HL-60/S4 treated with retinoic acid at 250 ng/mL for 4 days and 3 days (cell line): Measurements from ENCODE around the gene EGR4.

ENCODE experiments used
- in situ Hi-C: fragments of 300-500 bp; cut with MboI; formaldehyde crosslinking; loops from 2 replicates; pipeline ENCODE4 v1.7.0; 2022; ENCODE audit warnings: low sequenced_read_pairs

The EGR4 gene

DNA sequence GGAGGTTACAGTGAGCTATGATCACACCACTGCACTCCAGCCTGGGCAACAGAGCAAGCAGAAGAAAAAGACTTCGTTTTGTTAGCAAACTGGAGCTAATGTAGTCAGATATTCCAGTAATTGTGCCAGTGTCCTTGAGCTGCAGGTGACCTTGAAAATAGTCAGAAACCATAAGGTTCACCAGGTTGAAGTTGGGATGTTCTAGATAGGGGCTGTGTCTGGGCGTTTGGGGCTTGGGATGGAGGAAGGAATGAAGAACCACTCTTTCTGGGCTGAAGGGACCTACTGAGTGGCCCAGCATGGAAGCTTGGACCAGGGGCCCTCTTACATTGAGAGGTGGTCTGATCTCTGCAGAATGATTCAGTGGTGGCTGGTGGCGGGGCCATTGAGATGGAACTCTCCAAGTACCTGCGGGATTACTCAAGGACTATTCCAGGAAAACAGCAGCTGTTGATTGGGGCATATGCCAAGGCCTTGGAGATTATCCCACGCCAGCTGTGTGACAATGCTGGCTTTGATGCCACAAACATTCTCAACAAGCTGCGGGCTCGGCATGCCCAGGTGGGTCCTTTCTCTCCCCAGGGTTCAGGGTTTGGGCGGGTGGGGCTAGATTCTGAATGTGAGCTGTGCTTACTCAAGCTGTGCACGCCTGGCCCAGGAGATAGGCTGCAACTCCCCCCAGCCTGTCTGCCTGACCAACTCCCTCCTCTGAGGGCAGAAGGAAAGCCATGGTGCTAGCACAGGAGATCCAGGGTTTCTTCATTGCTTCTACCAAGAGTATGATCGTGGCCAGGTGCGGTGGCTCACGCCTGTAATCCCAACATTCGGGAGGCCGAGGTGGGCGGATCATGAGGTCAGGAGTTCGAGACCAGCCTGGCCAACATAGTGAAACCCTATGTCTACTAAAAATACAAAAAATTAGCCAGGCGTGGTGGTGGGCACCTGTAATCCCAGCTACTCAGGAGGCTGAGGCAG is 42.2 kb downstream of the EGR4 start:
- in situ Hi-C loops = no loop called here

DNA sequence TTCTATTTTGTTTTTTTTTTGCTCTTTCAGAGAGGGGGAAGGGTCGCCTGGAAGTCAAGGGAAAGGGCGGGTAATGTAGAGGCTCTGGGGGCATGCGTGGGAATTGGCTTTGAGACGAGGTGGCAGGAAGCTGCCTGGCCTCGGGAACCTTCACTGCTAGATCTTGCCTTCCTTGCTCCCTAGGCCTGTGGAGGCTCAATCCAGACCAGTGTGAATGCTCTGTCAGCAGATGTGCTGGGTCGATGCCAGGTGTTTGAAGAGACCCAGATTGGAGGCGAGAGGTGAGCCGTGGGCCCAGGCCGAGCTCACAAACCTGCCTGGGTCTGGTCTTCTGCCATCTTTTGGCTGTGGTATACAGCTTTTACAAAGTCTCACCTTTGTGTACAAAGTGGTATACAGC is 43.7 kb downstream of the EGR4 start:
- in situ Hi-C loops = no loop called here

DNA sequence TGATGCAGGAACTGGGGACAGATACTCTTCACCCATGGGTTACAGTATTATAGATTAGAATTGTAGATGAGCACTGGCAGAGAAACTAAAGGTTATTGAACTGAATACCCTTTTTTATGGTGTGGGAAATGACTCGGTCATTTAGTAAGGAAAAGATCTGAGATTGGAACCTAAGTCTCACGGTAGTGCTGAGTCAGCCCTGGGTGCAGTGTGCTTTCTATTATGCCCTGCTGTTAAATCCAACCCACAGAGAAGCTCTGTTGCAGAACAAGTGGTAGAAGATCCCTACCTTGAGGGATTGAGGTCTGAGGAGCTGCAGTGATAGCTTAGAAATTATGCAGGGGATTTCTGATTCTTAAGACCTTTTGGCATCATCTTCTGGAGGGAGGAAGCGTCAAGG is 46.5 kb downstream of the EGR4 start:
- in situ Hi-C loops = no loop called here

DNA sequence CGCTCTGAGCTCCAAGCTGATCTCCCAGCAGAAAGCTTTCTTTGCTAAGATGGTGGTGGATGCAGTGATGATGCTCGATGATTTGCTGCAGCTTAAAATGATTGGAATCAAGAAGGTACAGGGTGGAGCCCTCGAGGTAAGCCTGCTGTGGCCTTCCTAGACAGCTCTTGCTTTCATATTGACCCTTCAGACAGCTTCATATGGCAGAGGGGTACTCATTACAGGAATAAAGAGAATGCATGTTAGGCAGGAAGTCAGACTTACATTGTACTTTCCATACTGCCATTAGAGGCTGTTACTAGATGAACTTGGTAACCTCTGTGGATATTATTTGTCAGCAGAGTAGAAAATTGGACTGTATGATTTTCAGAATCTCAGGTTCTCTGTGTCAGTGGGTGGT is 48.8 kb downstream of the EGR4 start:
- in situ Hi-C loops = no loop called here

DNA sequence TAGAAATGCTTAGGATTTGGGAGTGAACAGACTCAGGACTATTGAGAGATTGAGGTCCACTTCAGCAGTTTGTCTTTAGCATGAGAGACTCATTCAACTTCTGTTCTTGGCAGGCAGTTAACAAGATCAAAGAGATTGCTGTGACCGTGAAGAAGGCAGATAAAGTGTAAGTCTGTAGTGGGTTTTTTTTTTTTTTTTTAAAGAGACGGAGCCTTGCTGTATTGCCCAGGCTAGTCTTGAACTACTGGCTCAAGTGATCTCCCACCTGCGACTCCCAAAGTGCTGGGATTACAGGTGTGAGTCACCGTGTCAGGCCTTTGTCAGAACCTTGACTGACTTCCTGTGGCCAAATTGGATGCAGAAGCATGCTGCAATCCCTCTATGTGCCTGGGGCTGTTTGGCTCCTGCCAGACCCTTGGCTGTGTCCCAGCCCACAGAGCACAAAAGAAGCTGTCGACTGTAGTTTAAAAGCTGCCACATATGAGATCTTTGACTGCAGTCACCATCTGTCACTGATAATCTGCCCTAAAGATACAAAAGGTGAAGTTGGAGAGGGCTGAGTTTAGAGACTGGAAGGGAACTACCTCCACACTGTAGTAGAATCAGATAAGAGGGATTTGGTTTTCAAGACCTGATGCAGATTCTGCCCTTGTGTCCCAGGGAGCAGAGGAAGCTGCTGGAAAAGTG is 49.3 kb downstream of the EGR4 start:
- in situ Hi-C loops = no loop called here
